Middle frontal gyrus (tissue), 1 donor: Measurements from ENCODE around the gene SERPINB4.
"Not testable (repeated sequence)": the region's sequence is repeated elsewhere in the genome, so short reads cannot be mapped to it uniquely, and the experiment has no call there.

ENCODE experiments used
- DNase-seq: peaks from one replicate; pipeline ENCODE4 v3.0.0-alpha.2; 2015; ENCODE audit warnings: low spot score; ENCODE audit errors: extremely low spot score

SERPINB4 gene

DNA sequence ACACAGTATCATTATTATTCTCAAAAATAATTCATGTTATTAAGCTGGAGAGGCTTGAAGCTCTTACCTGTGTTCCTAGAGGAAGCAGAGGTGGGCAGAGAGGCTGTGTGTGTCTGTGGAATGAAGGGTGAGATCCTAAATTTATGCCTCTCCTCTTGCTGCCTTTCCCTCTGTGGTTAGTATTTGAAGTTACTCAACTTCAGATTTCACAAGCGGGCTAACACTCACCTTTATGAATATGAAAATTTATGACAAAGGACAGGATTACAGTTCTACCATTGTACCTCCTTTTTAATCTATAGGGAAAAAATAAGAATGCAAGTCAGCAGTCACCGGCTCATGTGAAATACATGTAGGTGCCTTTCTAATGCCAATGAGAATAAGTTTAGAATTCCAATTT, at the start of gene SERPINB4:
SERPINB4 (minus strand) TSS at position 115 of the 400 bp plus-strand sequence. CDS start 679 bp downstream, outside the sequence.
- not testable (repeated sequence) for DNase-seq

DNA sequence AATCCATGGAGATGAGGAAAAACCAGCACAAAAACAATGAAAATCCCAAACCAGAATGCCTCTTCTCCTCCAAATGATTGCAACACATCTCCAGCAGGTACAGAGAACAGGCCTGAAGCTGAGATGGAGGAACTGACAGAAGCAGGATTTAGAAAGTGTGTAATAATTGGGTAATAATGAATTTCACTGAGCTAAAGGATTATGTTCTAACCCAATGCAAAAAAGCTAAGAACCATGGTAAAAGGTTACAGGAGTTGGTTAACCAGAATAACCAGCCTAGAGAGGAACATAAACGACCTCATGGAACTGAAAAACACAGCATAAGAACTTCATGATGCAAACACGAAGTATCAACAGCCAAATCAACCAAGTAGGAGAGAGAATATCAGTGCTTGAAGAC, 45.0 kb upstream of the SERPINB4 start:
- DNase-seq = no peak

DNA sequence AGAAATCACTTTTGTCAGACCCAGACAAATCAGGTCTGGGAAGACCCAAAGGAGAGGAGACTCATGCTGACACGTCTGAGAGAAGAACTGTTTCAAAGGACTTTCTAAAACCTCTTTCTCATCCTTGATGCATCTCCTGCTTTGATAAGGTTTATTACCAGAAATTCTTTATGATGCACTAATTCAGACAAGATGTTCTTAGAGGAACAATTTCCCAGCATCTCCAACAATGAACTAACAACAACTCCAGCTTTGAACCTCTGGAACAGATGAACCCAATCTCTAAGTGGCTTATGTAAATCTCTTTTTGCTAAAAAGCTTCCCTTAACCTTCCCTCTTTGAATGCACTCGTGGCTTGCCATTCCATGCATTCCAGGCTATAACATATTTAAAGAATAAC, 42.8 kb upstream of the SERPINB4 start:
- DNase-seq = no peak

DNA sequence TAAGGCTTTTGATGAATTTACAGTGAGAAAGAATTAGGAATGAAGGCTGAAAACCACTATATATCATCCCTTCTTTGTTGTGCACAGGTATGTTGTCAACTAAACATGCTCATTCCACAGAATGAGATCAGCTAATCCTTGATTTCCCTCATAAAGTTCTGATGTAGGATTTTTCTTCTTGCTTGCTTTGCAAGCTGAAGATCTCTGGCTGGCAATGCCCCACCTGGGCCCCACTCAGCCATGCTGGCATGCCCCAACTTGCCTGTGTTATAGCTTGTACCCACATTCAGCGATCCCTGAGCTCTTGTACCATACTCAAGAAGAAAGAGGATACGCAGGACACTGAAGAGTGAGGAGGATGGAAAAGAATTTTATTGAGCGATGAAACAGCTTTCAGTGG, 40.7 kb upstream of the SERPINB4 start:
- no peak for DNase-seq

DNA sequence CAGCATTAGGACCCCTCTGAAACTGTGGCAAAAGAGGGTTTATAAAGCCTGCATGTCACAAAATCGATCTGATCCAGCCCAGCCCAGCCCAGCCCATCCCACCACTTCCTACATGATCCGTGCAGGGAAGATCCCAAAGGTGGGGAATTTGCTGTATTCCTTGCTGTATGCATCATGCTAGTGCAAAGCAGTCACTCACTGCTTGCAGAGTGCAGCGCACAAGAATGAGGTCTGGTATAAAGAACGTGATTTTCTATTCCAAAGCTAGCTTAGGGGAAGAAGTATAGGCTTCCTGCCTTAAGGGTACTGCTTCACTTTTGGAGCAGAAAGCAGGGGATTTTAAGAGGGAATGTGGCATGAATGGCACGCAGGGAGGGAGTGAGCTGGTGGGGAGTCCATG, 39.8 kb upstream of the SERPINB4 start:
- DNase-seq = no peak

DNA sequence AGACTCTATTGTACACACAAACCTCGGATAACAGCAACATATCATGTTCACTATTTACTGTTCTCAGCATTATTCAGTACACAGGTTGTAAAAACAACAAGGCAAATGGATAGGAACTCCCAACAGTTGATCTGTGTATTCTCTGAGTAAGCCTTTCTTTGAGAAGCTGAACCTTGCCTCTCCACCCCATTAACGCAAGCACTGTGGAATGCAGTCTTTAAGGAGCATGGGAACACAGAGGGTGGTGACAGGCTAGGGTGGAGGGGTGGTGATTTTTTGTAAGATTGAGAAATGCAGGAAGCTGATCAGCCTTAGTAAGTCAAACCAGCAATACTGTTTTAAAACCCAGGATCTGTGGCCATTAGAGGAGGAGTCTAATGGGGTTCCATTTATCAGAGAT, 39.1 kb upstream of the SERPINB4 start:
- DNase-seq = no peak

DNA sequence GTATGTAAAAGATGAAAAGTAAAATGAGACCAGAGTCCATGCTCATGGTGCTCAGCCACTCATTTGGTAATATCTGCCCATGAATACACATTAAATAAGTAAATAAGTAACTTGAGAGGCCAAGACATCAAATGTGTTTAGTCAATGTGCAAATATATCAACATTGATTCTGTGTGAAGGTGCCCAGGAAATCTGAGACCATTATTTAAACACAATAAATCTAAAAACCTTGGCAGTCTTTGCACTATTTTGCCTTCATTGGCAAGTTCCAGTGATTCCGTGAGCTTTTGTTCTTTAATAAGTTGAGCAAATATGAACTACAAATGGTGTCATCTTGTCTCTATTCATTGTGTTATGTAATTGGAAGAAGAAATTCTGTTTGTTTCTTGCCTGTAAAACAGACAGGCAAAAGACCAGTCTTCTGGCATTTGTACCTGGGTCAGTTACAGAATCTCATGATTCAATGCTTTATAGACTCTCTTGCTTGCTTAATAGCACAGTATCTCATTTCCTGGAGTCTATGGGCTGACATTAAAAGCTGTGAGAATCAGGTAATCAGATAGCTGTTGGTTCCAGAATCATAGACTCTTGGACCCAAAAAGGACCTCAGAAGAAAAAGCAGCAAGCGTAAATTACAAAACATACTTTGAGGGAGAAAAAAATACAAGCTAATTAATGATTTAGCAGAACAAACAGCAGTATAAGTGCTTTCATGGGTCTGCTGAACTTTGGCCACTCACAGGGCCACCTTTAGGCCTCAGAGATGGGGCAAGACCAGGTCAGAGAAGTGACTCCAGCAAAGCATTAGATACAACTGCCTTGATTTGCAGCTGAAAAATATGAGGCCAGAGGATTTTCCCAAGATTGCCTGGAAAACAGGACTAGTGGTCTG, 37.6 kb upstream of the SERPINB4 start:
- DNase-seq = no peak

DNA sequence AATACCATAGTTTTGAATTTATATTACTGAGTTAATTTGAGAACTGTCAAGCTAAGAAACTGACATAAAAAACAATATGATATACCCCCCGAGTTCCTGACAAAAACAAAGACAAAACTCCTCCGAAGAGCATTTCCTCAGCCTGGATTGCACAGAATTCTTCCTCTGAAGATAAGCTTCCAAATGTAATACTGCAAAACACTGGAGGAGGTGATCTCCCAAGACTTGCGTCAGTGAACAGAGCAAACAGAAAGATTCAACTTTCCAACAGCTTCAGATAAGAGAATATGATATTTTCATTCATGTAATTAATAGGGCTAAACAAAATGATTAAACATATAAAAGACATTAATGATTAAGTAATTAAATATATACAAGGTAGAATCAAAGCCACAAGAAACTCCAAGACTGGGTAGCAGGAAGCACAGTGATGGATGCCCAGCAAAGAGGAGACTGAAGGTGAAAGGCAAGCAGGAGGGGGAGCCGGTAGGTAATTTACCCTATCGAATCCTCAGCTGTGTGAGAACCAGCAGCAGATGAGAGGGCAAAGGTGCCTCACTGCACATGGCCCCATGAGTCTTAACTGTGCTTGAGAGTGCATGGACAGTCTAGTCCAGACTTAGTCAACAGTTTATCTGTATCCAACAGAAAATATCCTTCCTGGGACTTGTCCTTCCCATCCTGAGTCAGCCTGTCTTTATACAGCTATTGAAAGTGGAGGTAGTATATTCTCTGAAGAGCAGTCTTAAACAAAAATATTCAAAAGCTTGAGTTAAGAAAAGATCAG, 36.0 kb upstream of the SERPINB4 start:
- DNase-seq = no peak

DNA sequence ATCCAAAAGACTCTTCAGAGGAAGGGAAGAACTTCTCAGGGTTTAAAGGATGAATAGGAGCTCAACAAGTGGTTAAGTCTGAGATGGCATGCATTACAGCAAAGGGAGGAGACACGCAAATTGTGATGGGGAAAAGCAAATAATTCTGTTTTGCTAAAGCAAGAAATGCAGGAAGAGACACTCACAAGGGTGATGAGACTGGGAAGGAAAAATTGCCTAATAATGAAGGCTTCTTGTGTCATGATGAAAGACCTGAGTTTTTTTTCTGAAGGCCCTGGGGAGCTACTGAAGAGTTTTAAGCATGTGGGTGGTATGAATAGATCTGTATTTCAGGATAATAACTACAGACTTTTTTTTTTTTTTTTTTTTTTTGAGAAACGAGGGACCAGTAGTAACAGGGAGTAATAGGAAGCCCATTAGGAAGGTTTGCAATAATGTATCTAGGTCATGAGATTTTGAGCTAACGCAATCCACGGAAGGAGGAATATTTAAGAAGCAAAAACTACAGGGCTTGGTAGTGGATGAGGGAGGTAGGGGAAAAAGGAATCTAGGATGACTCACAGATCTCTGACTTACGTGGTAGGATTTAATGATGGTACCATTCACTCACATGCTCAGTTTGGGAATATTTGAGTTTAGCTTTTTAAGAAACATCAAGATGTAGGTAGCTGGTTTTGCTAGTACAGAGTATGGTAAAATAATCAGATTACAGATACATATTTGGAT, 33.6 kb upstream of the SERPINB4 start:
- no peak for DNase-seq

DNA sequence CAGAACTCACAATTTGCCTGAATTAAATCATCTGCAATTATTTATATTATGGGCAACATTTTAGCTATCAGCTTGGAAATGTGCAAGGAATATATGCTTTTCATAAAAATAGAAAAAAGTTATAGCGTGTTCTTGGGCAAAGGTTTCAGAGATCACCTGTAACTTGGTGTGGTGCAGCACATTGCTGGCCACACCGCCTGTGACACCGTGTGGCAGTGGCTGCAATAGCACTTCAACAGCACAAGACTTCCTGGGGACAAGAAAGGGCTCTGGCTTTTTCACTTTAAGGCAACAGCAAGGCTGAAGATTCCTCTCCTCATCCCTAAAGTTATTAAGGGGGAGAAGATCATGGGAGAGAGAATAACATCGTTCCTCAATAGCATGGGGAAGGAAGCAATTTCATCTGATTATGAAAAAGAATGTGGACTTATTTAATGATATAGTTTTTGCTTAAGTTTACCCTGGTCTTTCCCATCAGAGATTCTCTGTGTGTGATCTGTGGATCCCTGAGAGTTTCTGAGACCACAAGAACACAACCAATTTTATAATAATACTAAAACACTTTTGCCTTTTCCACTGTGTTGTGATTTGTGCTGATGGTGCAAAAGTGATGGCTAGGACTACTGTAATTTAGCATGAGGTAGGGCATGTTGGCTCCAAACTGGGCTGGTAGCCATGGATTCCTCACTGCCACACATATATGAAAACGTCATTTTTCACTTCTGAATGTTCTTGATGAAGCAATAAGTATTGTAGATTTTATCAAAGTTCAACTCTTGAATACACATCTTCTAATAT, 32.7 kb upstream of the SERPINB4 start:
- DNase-seq = no peak

DNA sequence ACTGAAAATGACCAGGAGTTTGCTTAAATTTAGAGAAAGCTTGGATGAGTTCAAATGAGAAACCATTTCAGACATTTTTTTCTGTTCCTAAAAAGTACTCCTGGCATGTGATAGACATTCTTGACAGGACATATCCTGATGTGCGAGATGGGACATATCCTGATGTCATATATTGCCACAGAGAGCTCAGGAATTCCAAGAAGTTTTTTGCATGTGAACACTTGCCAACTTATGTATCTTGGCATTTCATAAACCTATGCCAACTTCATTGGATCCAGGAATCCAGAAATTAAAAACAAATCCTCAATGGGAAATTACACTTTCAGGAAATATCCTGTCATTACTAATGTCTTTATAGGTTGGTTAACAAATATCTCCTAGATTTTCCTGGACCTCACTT, 20.5 kb upstream of the SERPINB4 start:
- no peak for DNase-seq

DNA sequence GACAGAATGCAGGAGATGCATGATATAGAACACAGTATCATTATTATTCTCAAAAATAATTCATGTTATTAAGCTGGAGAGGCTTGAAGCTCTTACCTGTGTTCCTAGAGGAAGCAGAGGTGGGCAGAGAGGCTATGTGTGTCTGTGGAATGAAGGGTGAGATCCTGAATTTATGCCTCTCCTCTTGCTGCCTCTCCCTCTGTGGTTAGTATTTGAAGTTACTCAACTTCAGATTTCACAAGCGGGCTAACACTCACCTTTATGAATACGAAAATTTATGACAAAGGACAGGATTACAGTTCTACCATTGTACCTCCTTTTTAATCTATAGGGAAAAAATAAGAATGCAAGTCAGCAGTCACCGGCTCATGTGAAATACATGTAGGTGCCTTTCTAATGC, 17.7 kb upstream of the SERPINB4 start, which contains the start of gene SERPINB3:
SERPINB3 (minus strand) TSS at position 144 of the 400 bp plus-strand sequence. CDS start 677 bp downstream, outside the sequence.
- DNase-seq = not testable (repeated sequence)

DNA sequence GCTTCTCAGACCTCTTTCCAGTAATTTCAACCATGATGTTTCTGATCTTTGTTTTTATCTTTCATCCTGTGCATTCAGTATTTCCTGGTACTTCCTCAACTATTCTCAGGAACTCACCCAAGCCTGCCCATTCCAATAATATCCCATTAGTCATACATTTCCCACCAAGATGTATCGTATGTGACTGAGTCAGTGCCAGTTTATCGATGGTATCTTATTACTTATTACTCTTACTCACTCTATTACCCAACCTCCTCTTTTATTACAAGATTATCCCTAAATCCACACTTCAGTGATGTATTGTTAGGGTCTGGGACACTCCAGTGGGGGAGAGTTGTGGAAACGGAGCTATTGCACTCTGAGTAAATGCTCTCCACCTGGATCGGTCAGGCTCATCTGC, 14.9 kb upstream of the SERPINB4 start:
- not testable (repeated sequence) for DNase-seq

DNA sequence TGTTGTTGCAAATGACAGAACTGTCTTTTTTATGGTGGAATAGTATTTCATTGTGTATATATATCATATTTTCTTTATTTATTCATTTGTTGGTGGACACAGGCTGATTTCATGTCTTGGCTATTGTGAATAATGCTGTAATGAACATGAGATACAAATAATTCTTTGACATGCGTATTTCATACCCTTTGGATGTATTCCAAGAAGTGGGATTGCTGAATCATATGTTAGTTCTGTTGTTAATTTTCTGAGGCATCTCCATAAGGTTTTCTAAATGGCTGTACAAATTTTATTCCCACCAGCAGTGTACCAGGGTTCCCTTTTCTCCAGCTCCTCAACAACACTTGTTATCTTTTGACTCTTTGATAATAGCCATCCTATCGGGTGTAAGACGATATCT, 6.2 kb upstream of the SERPINB4 start:
- DNase-seq = not testable (repeated sequence)

DNA sequence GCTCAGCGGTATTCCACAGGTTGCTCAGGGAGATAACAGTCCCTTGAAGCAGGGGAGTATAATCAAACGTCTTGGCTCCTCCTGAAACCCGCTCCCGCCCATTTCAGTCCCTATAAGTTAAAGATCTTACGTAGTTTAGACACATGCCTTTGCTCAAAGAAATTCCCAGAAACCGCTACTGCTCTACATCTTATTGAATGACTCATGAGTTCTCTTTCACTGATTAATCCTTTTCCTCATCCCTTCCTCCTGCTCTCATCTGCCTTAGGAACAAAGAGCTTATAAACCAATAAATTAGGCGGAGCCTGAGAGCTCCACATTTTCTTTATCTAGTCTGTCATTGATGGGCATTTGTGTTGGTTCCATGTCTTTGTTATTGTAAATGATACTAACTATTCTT, 4.2 kb upstream of the SERPINB4 start:
- no peak for DNase-seq

DNA sequence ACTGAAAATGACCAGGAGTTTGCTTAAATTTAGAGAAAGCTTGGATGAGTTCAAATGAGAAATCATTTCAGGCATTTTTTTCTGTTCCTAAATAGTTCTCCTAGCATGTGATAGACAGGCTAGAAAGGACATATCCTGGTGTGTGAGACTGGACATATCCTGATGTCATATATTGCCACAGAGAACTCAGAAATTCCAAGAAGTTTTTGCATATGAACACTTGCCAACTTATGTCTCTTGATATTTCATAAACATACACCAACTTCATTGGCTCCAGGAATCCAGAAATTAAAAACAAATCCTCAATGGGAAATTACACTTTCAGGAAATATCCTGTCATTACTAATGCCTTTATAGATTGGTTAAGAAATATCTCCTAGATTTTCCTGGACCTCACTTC, 2.9 kb upstream of the SERPINB4 start:
- DNase-seq = no peak

DNA sequence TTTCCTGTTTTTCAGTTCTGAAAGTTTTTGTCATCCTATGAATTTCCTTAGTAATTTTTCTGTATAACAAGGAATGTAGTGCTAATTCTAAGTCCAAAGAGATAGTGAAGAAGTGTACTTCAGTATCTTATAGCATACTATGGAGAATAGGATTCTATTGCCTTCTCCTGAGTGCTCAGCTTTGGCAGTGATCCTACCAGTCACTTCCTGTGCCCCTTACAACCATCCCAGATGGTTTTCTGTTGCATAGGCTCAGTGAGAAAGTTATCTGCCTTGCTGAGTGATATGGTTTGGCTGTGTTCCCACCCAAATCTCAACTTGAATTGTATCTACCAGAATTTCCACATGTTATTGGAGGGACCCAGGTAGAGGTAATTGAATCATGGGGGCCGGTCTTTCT, 638 bp upstream of the SERPINB4 start:
- DNase-seq = not testable (repeated sequence)

DNA sequence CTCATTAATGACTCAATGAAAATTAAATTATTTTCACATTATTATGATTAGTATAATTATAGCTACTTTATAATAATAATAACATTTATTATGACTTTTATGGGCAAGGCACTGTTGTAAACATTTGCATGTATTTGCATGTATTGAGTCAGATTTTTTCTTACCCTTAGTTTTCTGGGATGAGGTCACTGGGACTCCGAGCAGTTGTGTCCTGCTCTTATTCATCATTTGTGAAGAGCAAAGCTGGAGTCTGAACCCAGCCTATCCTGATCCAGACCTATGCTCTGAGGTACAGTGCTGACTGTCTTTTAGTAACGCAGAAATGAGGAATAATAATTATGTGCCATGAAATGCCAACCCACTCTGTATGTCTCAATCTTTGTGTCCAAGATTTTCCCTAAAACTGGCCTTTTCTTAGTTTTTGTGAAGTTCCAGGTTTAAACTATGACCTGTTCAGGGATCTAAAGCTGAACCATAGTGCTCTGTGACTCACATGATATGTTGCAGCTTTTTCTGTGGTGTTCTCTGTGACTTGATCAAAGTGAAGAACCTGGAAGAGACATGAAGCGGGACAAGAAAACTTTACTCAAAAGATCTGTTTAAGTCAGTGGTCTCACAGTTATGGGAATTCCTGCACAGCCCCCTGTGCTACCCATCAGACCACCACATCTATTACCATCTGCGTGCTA, 1.2 kb downstream of the SERPINB4 start:
- DNase-seq = not testable (repeated sequence)

DNA sequence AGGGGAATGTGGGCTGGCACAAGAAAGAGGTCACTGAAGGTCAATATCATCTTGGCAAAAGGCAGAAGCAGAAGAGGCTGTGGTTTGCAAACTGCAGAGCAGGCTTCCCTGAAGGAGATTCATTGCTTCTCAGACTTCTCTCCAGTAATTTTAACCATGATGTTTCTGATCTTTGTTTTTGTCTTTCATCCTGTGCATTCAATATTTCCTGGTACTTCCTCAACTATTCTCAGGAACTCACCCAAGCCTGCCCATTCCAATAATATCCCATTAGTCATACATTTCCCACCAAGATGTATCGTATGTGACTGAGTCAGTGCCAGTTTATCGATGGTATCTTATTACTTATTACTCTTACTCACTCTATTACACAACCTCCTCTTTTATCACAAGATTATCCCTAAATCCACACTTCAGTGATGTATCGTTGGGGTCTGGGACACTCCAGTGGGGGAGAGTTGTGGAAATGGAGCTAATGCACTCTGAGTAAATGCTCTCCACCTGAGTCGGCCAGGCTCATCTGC, 2.8 kb downstream of the SERPINB4 start:
- DNase-seq = not testable (repeated sequence)

DNA sequence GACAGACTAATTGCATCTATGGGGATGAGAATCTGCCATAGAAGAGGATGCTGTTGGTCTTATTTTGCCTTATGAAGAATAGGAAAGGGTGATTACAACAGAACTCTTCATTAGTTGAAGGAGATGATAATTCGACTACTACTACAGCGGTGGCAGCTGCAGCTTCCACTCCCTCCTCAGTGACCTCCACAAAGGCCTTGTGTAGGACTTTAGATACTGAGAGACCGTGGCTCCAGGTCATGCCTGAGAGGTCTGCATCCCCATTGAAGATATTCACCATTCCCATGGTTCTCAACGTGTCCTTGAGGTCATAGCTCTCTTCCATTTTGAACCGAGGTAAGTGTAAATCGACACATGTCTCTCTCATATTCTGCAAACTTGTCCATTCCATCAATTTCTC, 6.4 kb downstream of the SERPINB4 start:
- no peak for DNase-seq
